ENCODE data around the gene BICD2.

DNA sequence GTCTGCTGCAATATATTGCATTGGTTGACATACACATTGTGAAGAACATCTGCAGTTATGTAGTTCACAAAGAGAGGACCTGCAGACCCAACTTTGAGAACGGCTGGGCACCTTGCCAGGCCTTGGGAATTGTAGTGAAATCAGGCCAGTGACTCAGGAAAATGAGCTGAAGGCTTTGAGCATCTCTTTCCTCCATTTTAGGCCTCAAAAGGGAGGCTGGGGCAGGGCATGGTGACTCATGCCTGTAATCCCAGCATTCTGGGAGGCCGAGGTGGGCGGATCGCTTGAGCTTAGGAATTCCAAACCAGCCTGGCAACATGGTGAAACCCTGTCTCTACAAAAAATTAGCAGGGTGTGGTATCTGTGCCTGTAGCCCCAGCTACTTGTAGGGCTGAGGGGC lies 93.3 kb downstream of the BICD2 start:
- TF ChIP-seq, protein P1, sequence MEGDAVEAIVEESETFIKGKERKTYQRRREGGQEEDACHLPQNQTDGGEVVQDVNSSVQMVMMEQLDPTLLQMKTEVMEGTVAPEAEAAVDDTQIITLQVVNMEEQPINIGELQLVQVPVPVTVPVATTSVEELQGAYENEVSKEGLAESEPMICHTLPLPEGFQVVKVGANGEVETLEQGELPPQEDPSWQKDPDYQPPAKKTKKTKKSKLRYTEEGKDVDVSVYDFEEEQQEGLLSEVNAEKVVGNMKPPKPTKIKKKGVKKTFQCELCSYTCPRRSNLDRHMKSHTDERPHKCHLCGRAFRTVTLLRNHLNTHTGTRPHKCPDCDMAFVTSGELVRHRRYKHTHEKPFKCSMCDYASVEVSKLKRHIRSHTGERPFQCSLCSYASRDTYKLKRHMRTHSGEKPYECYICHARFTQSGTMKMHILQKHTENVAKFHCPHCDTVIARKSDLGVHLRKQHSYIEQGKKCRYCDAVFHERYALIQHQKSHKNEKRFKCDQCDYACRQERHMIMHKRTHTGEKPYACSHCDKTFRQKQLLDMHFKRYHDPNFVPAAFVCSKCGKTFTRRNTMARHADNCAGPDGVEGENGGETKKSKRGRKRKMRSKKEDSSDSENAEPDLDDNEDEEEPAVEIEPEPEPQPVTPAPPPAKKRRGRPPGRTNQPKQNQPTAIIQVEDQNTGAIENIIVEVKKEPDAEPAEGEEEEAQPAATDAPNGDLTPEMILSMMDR (IDR thresholded peaks at IDR 0.05; ENCODE audit: insufficient read depth, low read depth, low read length): no peak
- TF ChIP-seq EZH2 (IDR thresholded peaks at IDR 0.05; ENCODE audit: insufficient read depth, low read length): no peak
